ENCODE data around the gene IFT122.

Gene IFT122

DNA sequence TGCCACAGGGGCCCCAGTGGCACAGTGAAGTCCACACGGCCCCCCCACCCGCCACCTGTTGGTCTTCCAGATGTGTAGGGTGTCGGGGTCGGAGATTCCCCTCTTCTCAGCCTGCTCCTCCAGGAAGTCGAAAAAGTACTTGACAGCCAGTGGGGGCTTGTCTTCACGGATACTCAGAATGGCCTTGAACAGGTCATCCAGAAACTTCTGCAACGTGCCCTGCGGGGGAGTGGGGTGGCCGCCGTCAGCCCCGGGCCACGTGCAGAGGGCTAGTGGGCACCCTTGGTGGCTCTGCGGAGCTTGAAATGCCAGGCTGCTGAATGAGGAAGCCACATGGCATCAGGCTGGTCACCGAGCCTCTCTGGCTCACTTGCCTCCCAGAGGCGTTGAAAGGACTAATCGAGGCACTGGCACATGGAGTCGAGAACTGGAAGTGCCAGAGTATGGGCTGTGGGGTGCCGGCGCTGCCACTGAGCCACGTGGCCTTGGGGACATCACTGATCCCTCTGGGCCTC lies 119.6 kb downstream of the IFT122 start:
- no peak for DNase-seq

DNA sequence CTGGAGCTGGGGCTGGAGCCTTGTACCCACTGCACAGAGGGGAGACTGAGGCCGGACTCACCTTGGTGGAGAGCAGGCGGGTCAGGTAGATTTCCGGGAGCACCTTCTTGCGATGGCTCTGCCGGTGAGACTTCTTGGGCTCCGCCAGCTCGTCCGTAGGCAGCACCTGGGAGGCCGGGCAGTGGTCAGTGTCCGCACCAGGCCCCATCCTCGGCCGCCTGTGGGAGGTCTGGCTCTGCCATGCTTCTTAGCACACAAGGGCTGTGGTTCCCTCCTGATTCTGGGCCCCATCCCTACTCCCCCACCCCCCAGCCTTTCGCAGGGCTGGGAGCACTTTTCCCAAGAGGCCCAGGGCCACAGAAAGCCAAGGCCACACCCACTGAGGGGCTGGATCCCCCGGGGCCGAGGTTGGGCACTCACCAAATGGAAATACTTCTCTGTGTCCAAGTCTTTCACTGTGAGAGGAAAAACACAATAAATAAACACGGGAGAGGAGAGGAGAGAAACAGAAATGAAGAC lies 120.3 kb downstream of the IFT122 start:
- no peak for DNase-seq

DNA sequence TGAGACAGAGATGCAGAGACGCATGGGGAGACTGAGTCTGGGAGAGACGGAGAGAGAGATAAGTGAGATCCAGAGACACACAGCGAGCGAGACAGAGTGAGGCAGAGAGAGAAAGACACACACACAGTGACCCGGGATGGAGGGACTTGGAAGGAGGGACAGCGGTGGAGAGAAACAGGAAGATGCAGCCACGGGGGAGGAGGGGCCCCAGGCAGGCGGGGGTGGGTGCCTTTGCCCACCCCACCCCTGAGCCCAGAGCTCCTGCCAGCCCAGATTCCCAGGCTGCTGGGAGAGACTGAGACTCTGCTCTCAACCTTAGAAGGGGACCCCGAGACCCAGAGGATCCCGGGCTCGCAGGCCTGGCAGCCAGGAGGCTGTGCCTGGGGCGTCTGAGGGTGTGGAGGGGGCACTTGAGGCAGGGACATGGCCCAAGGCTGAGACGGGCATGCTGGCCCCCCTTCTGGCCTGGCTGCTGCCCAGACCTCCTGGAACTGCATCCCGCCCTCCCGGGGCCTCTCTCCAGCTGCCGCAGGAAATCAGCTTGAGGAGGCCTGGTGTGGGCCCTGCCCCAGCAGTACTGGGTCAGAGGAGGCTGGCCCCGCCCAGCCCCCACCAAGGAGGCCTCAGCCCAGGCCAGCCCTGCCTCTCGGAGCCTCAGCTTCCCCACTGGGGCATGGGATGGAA lies 121.0 kb downstream of the IFT122 start:
- DNase-seq = no peak

DNA sequence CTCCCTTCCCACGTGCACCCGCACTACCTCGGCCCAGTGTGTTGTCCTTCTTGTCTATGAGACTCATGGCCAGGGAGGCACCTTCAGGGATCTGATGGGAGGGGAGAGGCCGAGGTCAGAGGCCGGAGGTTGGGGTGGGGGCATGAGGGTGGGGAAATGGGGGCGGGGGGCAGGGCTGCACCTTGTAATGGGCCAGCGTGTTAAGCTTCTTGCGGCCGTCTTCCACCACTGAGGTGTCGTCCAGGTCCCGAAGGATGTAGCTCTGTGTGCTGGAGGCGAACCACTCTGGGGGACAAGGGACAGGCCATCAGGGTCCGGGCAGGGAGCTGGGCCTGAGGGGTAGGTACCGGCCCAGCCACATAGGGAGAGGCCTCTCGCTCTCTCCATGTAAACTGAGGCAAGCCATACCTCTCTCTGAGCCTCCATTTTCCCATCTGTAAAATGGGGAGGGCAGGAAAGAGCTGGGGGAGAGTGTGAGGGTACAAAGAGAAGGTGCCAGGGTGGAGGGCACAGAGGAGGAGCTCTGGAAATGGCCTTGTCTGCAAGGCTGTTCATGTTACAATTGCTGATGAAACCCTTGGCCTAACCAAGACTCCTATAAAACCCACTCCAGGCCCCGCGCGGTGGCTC lies 121.7 kb downstream of the IFT122 start:
- DNase-seq = no peak

DNA sequence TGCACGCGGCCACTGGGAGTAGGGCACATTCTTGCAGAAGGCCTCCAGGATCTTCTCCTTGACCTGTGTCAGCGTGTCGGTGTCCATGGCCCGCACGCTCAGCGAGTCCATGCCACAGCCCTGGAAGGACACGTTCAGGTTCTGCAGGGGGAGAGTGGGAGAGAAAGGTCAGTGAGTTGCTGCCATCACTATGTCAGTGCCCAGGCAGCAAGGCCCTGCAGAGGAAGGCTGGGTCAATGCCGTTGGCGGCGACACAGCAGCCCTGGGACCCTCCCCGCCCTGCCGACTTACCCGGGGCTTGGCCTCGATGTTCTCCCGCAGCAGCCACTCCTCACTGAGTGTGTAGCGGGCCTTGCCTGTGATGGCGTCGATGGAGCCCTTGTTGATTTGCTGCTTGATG lies 122.8 kb downstream of the IFT122 start:
- no peak for DNase-seq

DNA sequence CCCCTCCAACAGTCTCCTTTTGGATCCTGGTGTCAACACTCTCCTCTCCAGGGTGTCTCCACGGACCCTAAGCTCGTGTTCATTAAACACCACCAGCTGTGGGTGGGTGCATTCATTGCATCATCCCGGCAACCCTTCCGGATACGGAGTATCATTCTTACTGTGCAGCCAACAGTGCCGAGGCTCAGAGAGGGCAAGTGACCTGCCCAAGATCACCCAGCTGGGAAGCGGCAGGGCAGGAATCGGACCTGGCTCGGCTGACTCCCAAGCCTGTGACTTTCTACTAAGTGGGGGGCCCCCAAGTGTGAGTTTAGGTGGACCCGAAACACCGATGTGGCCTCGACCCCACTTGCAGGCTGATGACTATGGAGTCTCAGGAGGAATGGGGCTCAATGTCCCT lies 123.3 kb downstream of the IFT122 start:
- no peak for DNase-seq

DNA sequence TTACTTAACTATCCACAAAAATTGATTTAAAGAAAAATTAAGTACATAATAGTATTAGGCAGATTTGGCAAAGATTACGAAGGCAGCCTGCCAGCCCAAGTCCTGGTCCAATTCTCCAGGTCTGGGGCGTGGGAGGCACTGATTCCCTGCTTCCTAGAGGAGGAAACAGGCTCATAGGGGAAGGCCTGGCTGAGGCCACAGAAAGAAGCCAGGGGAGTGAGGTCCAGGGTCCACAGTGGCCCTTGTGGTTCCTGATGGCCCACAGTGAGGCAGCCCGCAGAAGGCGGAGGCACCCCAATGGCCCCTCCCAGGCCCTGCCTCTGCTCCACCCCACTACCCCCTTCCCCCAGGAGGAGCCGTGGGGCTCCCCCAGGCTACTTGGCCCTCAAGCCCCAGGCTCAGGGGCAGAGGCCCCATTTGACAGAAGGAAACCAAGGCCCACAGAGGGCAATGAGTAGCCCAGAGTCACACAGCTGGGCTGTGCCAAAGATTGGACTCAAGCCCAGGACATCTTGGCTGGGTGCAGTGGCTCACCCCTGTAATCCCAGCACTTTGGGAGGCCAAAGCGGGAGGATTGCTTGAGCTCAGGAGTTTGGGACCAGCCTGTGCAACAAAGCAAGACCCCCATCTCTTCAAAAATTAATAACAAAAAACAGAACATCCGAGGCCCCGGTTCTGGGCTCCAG lies 124.0 kb downstream of the IFT122 start:
- no peak for DNase-seq

DNA sequence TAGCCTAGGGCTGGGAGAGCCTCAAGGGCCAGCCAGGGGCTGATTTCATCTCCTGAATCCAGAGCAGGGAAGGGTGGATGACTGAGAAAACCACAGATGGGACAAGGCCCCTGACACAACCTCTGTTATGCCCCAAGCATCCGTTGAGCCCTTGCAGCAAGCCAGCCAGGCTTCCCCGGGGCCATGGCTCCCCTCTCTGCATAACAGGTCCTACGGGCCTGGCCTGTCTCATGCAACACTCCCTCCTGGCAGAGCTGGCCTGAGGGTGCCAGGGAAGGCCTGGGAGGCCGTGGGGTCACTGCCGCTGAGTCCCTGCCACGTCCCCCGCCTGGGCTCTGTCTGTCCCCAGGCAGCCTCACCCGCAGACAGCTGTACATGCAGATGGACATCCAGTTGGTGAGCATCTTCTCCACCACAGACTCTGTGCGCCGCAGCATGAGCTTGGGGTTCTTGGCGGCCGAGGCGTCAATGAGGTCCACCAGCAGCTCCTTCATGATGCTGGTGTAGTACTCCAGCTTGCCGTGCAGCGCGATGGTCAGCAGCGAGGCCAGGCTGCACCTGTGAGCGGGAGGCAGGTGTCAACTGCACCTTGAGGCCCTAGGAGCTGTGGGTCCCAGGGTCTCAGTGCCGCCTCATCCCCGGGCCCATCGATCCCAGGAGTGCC lies 125.1 kb downstream of the IFT122 start:
- DNase-seq = no peak

DNA sequence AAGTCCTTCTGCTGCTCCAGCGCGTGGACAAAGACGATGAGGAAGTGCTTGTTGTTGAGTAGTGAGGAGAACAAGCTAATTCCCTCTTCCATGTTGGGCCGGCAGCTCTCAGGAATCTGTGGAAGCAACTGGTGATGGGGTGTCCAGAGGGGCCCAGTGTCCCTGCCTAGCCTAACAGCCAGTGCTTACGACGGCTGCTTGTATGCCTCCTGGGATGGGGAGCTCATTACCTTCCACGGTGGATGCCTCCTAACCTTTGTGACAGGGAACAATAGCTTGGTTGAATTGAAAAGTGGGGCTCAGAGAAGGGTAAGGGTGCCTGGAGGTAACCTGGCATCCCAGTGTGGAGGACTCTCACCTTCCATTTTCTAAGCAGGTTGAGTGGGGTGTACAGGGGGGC lies 125.9 kb downstream of the IFT122 start:
- no peak for DNase-seq

DNA sequence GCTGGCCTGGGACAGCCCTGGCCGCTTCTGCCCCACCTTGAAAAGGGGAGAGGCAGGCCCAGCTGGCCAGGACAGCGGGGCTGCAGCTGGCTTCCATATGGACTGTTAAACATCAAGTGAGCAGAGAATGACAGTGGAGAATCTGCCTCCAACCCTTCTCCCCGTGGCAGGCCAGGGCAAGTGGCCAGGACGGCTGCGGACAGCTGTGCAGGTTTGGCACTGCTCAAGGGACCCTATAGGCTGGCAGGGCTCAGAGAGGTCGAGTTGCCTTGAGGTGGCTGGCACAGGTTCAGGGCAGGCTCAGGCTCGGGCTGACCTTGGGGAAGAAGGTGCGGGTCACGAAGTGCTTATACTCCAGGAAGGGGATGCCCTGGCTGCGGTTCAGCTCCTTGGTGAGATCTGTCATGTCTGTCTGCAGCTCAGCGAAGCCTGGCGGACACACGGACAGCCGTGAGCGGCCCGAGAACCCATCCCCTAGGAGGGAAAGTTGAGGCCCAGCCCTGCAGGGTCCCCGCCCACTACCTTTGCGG lies 127.2 kb downstream of the IFT122 start:
- DNase-seq = no peak

DNA sequence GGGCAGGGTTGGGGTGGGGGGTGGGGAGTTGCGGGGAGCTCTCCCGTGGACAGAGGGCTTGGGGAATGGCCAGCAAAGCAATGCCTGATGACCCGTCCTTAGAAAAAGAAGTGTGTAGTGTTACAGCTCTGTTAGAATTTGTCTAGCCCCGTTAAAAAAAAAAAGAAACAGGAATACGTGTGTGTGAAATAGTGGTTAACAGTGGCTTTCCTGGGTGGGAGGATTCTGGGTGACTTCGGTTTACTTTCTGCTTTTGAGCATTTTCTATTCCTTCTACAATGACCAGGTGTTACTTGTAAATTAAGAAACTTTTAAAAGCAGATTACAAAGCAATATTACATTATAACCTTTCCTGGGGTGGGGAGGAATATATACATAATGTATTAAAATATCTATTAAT lies 127.9 kb downstream of the IFT122 start:
- no peak for DNase-seq

DNA sequence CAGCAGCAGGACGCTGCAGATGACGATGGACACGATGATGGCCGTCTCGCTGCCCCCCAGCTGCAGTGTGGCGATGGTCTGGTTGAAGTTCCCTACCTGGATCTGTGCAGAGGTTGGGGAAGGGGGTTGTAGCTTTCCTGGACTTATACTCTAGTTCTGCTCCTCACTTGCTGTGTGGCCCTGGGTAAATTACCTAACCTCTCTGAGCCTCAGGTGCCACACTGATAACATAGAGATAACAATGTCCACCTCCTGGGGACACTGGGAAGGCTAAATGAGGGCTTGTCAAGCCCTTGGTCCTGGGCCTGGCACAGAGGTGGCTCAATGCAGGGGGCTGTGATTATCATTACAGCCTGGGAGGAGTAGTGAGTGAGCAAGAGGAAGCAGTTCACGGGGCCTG lies 129.8 kb downstream of the IFT122 start:
- DNase-seq = no peak

Measured in stimulated activated CD4-positive, alpha-beta T cell treated with anti-CD3 and anti-CD28 coated beads, Interleukin-12 subunit alpha, Interleukin-12 subunit beta, amount 100 ng/mL, for 4 hours (primary cell).